AG10803 (cell line): Measurements from ENCODE around the gene DICER1.

Experiments
- DNase-seq: peaks from one replicate; pipeline ENCODE4 v3.0.0; 2010; ENCODE audit warnings: low read depth
- H3K4me3 ChIP-seq: 2 replicates; pipeline ENCODE4 v1.5.1; 2011; ENCODE audit warnings: mild to moderate bottlenecking, low read length, control low read depth
- CTCF ChIP-seq: conservative IDR thresholded peaks from 2 replicates; pipeline ENCODE4 v1.5.1; 2011; ENCODE audit warnings: mild to moderate bottlenecking, low read length, control low read depth, inconsistent platforms

DICER1 gene

GRCh38 chr14:95190857-95191256 is 33.5 kb upstream of the DICER1 start:
- TF ChIP-seq CTCF = no peak
- DNase-seq = no peak
- H3K4me3 ChIP-seq = no peak overlapping the region

- no peak overlapping the region for H3K4me3 ChIP-seq
- peak; percentile 17 for DNase-seq
- TF ChIP-seq CTCF = no peak
Measured at GRCh38 chr14:95190346-95190840, 33.1 kb upstream of the DICER1 start.

- TF ChIP-seq CTCF = no peak
- no peak overlapping the region for H3K4me3 ChIP-seq
- DNase-seq = peak; percentile 15
Measured at GRCh38 chr14:95189367-95190132, 32.2 kb upstream of the DICER1 start.

GRCh38 chr14:95188380-95188779 is 31.1 kb upstream of the DICER1 start:
- TF ChIP-seq CTCF = no peak
- DNase-seq = no peak
- no peak overlapping the region for H3K4me3 ChIP-seq

- no peak overlapping the region for H3K4me3 ChIP-seq
- DNase-seq = no peak
- no peak for TF ChIP-seq CTCF
Measured at GRCh38 chr14:95185767-95186392, 28.6 kb upstream of the DICER1 start.

- no peak overlapping the region for H3K4me3 ChIP-seq
- no peak for TF ChIP-seq CTCF
- peak; percentile 63 for DNase-seq
Measured at GRCh38 chr14:95185033-95185766, 27.9 kb upstream of the DICER1 start.
